ENCODE data around the gene LAMA4.

DNA sequence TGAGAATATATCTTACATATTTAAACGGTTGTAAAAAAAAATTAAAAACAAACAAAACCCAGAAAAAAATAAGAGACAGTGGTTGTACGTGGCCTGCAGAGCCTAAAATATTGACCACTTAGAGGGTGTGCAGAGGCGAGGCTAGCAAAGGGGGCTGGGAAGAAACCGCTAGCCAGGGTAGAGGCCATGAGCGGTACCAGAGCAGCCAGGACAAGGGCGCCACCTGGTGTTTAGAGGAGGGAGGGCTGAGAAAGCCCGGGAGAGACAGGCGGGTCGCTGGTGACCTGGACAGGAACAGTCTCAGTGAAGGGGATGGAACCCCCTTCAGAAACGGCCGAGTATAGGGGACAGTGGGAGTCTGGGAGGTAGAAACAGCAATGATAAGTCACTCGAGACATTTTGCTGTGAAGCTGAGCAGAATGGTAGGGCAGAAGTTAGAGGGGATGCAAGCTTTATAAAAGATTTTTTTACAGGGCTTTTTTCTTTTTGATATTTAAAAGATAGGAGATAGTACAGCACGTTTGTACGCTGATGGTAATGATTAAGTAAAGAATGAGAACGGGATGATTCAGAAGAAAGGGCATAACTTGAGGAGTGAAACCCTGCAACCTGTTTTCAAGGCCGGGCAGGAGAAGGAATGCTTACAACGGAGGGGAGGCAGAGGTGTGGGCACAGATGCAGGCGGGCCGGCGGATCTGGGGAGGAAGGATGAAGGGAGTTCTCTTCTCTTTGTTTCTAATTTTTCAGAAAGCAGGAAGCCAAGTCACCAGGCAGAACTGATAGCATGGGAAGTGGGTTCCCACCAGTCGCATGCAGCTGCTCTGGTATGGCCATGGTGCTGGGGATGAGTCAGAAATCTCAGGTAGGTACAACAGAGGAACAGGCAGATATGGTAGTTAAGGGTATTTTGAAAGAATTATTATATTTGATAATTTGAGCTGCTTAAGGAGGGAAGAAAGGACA is 90.8 kb downstream of the LAMA4 start:
- no peak for TF ChIP-seq EZH2phosphoT487 (IDR thresholded peaks at IDR 0.05)
- TF ChIP-seq, protein P1, sequence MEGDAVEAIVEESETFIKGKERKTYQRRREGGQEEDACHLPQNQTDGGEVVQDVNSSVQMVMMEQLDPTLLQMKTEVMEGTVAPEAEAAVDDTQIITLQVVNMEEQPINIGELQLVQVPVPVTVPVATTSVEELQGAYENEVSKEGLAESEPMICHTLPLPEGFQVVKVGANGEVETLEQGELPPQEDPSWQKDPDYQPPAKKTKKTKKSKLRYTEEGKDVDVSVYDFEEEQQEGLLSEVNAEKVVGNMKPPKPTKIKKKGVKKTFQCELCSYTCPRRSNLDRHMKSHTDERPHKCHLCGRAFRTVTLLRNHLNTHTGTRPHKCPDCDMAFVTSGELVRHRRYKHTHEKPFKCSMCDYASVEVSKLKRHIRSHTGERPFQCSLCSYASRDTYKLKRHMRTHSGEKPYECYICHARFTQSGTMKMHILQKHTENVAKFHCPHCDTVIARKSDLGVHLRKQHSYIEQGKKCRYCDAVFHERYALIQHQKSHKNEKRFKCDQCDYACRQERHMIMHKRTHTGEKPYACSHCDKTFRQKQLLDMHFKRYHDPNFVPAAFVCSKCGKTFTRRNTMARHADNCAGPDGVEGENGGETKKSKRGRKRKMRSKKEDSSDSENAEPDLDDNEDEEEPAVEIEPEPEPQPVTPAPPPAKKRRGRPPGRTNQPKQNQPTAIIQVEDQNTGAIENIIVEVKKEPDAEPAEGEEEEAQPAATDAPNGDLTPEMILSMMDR (IDR thresholded peaks at IDR 0.05): peak; percentile 95

Data from neural progenitor cell (in vitro differentiated cells).